Chondrocyte (in vitro differentiated cells): ENCODE measurements around the gene SPATA33. TPM values are rescaled to one million over a fixed set of nuclear protein-coding genes. Genes with fewer than 3 reads are reported as not detected.
"Not testable (repeated sequence)": the region's sequence is repeated elsewhere in the genome, so short reads cannot be mapped to it uniquely, and the experiment has no call there.

Experiments
- DNase-seq: peaks from one replicate; pipeline ENCODE4 v3.0.0; 2021; ENCODE audit warnings: mixed read lengths, low spot score
- H3K27ac Mint-ChIP-seq: one replicate; pipeline ENCODE4 v1.8.0; 2021; ENCODE audit warnings: mild to moderate bottlenecking, moderate library complexity, mixed read lengths; ENCODE audit not compliant: unreplicated experiment
- H3K27me3 Mint-ChIP-seq: 2 replicates; pipeline ENCODE4 v1.8.0; 2021; ENCODE audit warnings: low read depth, mixed read lengths
- H3K36me3 Mint-ChIP-seq: 2 replicates; pipeline ENCODE4 v1.8.0; 2021; ENCODE audit warnings: low read depth, mixed read lengths
- H3K4me1 Mint-ChIP-seq: 2 replicates; pipeline ENCODE4 v1.8.0; 2021; ENCODE audit warnings: low read depth, mild to moderate bottlenecking, mixed read lengths
- H3K4me3 Mint-ChIP-seq: one replicate; pipeline ENCODE4 v1.8.0; 2021; ENCODE audit warnings: mild to moderate bottlenecking, moderate library complexity, mixed read lengths; ENCODE audit not compliant: unreplicated experiment
- H3K9me3 Mint-ChIP-seq: 2 replicates; pipeline ENCODE4 v1.8.0; 2021; ENCODE audit warnings: low read depth, mixed read lengths
- CTCF ChIP-seq: fragments of 200-600 bp; sonication (generic); IDR thresholded peaks from 2 replicates; pipeline ENCODE4 v1.5.0; 2021; ENCODE audit warnings: antibody characterized with exemption, mild to moderate bottlenecking, moderate library complexity
- total RNA-seq: library from RNA; stranded (reverse); gene quantifications from 3 replicates; pipeline ENCODE4 v1.2.1, GENCODE V29; 2021

The SPATA33 gene
- total RNA-seq, 1 donor from 2014 or later = 8.8 TPM

- no peak overlapping the region for H3K4me3 Mint-ChIP-seq
- DNase-seq = peak; percentile 85
- H3K9me3 Mint-ChIP-seq = no peaks in the 10 kb centered on the region
- H3K27ac Mint-ChIP-seq = no peak overlapping the region
- no peaks in the 10 kb centered on the region for H3K27me3 Mint-ChIP-seq
- H3K4me1 Mint-ChIP-seq = peaks cover 5% of the 10 kb centered on the region
- peaks cover 4% of the 10 kb centered on the region for H3K36me3 Mint-ChIP-seq
- TF ChIP-seq CTCF = no peak
These were observed 38.4 kb downstream of the SPATA33 start for GRCh38 chr16:89695875-89696669.

- peak; percentile 87 for DNase-seq
- Mint-ChIP-seq H3K27ac (no peak overlapping the region), H3K9me3 (no peaks in the 10 kb centered on the region), H3K27me3 (no peaks in the 10 kb centered on the region), H3K4me1 (peaks cover 5% of the 10 kb centered on the region), H3K36me3 (peaks cover 4% of the 10 kb centered on the region), H3K4me3 (no peak overlapping the region)
- TF ChIP-seq CTCF = no peak
These were observed 39.1 kb downstream of the SPATA33 start for GRCh38 chr16:89696670-89697128.

- H3K4me3 Mint-ChIP-seq = no peak overlapping the region
- DNase-seq = no peak
- H3K27me3 Mint-ChIP-seq = no peaks in the 10 kb centered on the region
These were observed 39.6 kb downstream of the SPATA33 start for GRCh38 chr16:89697161-89697615.

GRCh38 chr16:89697616-89698331 lies 40.1 kb downstream of the SPATA33 start:
- H3K4me1 Mint-ChIP-seq = peaks cover 5% of the 10 kb centered on the region
- no peak overlapping the region for H3K4me3 Mint-ChIP-seq

More at GRCh38 chr16:89697161-89697615, 39.6 kb downstream of the SPATA33 start:
- no peaks in the 10 kb centered on the region for H3K9me3 Mint-ChIP-seq
- H3K36me3 Mint-ChIP-seq = peaks cover 4% of the 10 kb centered on the region
- peaks cover 5% of the 10 kb centered on the region for H3K4me1 Mint-ChIP-seq
- no peak overlapping the region for H3K27ac Mint-ChIP-seq
- no peak for TF ChIP-seq CTCF

GRCh38 chr16:89698717-89699116 lies 41.1 kb downstream of the SPATA33 start:
- not testable (repeated sequence) for DNase-seq, H3K27ac Mint-ChIP-seq, H3K4me3 Mint-ChIP-seq, H3K9me3 Mint-ChIP-seq, H3K4me1 Mint-ChIP-seq, H3K36me3 Mint-ChIP-seq, H3K27me3 Mint-ChIP-seq

More at GRCh38 chr16:89697616-89698331, 40.1 kb downstream of the SPATA33 start:
- no peaks in the 10 kb centered on the region for H3K9me3 Mint-ChIP-seq
- H3K27me3 Mint-ChIP-seq = no peaks in the 10 kb centered on the region
- DNase-seq = no peak
- no peak for TF ChIP-seq CTCF
- peaks cover 4% of the 10 kb centered on the region for H3K36me3 Mint-ChIP-seq
- no peak overlapping the region for H3K27ac Mint-ChIP-seq

- not testable (repeated sequence) for H3K36me3 Mint-ChIP-seq, H3K27me3 Mint-ChIP-seq, H3K4me1 Mint-ChIP-seq, H3K9me3 Mint-ChIP-seq, DNase-seq
- peak overlapping the region; percentile 87 for H3K27ac Mint-ChIP-seq
- peak overlapping the region; percentile 69 for H3K4me3 Mint-ChIP-seq
These were observed 42.0 kb downstream of the SPATA33 start for GRCh38 chr16:89699629-89700099.
